Smooth muscle cell (in vitro differentiated cells): ENCODE results near the gene CDK15. TPM values are rescaled to one million over a fixed set of nuclear protein-coding genes. Genes with fewer than 3 reads are reported as not detected.

Experiments
- DNase-seq: peaks from one replicate; lab custom pipeline; 2025; ENCODE audit not compliant: unreplicated experiment; lab: John Stamatoyannopoulos, UW
- H2AFZ ChIP-seq: fragments of 200-600 bp; sonication (generic); 2 replicates; pipeline ENCODE4 v1.6.0; 2016; ENCODE audit warnings: antibody characterized with exemption, low read depth, mild to moderate bottlenecking
- H3F3A ChIP-seq: fragments of 200-600 bp; sonication (generic); 2 replicates; pipeline ENCODE4 v1.6.0; 2017; ENCODE audit warnings: antibody characterized with exemption, low read depth
- H3K27ac ChIP-seq: fragments of 200-600 bp; sonication (generic); 2 replicates; pipeline ENCODE4 v1.5.1; 2016; ENCODE audit warnings: low read depth, mild to moderate bottlenecking
- H3K27me3 ChIP-seq: fragments of 200-600 bp; sonication (generic); 2 replicates; pipeline ENCODE4 v1.6.1; 2016; ENCODE audit warnings: low read depth, mild to moderate bottlenecking
- H3K36me3 ChIP-seq: fragments of 200-600 bp; sonication (generic); 2 replicates; pipeline ENCODE4 v1.5.1; 2016; ENCODE audit warnings: low read depth
- H3K4me1 ChIP-seq: fragments of 200-600 bp; sonication (generic); 2 replicates; pipeline ENCODE4 v1.5.1; 2016; ENCODE audit warnings: low read depth
- H3K4me2 ChIP-seq: fragments of 200-600 bp; sonication (generic); 2 replicates; pipeline ENCODE4 v1.6.0; 2016; ENCODE audit warnings: mild to moderate bottlenecking
- H3K4me3 ChIP-seq: fragments of 200-600 bp; sonication (generic); 2 replicates; pipeline ENCODE4 v1.5.1; 2016; ENCODE audit warnings: mild to moderate bottlenecking
- H3K79me2 ChIP-seq: fragments of 200-600 bp; sonication (generic); 2 replicates; pipeline ENCODE4 v1.6.0; 2016; ENCODE audit warnings: low read depth, mild to moderate bottlenecking
- H3K9ac ChIP-seq: fragments of 200-600 bp; sonication (generic); 2 replicates; pipeline ENCODE4 v1.6.0; 2016; ENCODE audit warnings: low read depth
- H3K9me3 ChIP-seq: fragments of 200-600 bp; sonication (generic); replicated peaks from 2 replicates; pipeline ENCODE4 v1.5.1; 2016; ENCODE audit warnings: low read depth
- H4K20me1 ChIP-seq: fragments of 200-600 bp; sonication (generic); 2 replicates; pipeline ENCODE4 v1.6.0; 2016; ENCODE audit warnings: low read depth
- WGBS: methylation state at CpG from one replicate; pipeline ENCODE4 v1.1.7; 2016; ENCODE audit warnings: low lambda C conversion rate; 5-methylcytosine and 5-hydroxymethylcytosine counted together
- polyA plus RNA-seq: library from polyadenylated mRNA; unstranded; fragments of >200 nt; fragmentation: Nextera tagmentation; extraction: Ambion mirVana; gene quantifications from 2 replicates; pipeline ENCODE4 v1.2.1, GENCODE V29; 2016
- total RNA-seq: library from RNA; depleted of rRNA; stranded (reverse); fragments of >200 nt; gene quantifications from 2 replicates; pipeline ENCODE4 v1.2.3, GENCODE V29; 2014
- TF ChIP-seq, protein P1 (sequence below): fragments of 200-600 bp; sonication (generic); IDR thresholded peaks from 2 replicates; pipeline ENCODE4 v1.5.1; 2017; ENCODE audit warnings: borderline replicate concordance, mild to moderate bottlenecking, antibody characterized with exemption; ENCODE audit not compliant: insufficient read depth, poor library complexity, severe bottlenecking

CDK15 gene
- total and polyA plus RNA-seq, 2 experiments from 2014 or later, result 0.40 to 0.93 TPM

DNA sequence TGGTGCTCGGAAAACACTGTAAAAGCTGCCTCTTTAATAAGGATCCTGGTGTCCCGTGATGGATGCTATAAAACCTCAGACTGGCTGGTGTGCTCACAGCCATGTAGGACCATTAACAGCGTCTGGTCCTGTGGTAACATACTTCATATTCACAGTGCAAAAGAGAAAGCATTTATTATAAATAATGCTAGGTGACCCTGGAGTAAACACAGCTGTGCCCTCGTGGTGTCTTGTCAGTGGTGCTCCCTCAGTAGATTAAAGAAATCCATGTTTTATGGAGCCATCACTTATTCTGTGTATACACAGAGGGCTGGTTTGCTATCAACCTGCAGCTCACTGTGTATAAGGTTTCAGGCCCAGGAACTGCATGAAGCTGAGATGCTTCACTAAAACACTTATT, 106.9 kb downstream of the CDK15 start:
- WGBS, result 69% methylated on average over 4 of the region's 4 CpGs
- no peaks in the 10 kb centered on the region for H3K27me3 ChIP-seq
- no peak for DNase-seq

DNA sequence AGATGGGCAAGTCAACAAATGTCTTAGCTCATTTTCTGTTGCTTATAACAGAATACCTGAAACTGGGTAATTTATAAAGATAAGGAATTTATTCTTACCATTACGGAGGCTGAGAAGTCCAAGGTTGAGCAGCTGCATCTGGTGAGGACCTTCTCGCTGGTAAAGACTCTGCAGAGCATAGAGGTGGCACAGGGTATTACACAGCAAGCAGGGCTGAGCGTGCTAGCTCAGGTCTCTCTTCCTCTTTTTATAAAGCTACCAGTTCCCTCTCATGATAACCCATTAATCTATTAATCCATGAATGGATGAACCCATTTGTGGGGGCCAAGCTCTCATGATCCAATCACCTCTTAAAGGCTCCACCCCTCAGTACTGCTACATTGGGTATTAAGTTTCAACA, 109.1 kb downstream of the CDK15 start:
- no peaks in the 10 kb centered on the region for H3K36me3 ChIP-seq
- H3K4me3 ChIP-seq, result no peak overlapping the region
- no peaks in the 10 kb centered on the region for H3K79me2 ChIP-seq
- no peak overlapping the region for H3K27ac ChIP-seq
- TF ChIP-seq, protein P1, sequence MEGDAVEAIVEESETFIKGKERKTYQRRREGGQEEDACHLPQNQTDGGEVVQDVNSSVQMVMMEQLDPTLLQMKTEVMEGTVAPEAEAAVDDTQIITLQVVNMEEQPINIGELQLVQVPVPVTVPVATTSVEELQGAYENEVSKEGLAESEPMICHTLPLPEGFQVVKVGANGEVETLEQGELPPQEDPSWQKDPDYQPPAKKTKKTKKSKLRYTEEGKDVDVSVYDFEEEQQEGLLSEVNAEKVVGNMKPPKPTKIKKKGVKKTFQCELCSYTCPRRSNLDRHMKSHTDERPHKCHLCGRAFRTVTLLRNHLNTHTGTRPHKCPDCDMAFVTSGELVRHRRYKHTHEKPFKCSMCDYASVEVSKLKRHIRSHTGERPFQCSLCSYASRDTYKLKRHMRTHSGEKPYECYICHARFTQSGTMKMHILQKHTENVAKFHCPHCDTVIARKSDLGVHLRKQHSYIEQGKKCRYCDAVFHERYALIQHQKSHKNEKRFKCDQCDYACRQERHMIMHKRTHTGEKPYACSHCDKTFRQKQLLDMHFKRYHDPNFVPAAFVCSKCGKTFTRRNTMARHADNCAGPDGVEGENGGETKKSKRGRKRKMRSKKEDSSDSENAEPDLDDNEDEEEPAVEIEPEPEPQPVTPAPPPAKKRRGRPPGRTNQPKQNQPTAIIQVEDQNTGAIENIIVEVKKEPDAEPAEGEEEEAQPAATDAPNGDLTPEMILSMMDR, result no peak
- no peaks in the 10 kb centered on the region for H3K27me3 ChIP-seq
- H2AFZ ChIP-seq, result no peak overlapping the region
- no peak for DNase-seq
- WGBS, result 95% methylated on average over 3 of the region's 3 CpGs
- H3K9me3 ChIP-seq, result no peaks in the 10 kb centered on the region
- no peak overlapping the region for H3K4me2 ChIP-seq
- H3F3A ChIP-seq, result no peaks in the 10 kb centered on the region
- no peaks in the 10 kb centered on the region for H3K4me1 ChIP-seq
- no peaks in the 10 kb centered on the region for H4K20me1 ChIP-seq
- H3K9ac ChIP-seq, result no peak overlapping the region

More for the DNA sequence above, 106.9 kb downstream of the CDK15 start:
- no peaks in the 10 kb centered on the region for H3K79me2 ChIP-seq
- no peak overlapping the region for H3K9ac ChIP-seq
- no peak overlapping the region for H3K4me2 ChIP-seq
- H3K4me3 ChIP-seq, result no peak overlapping the region
- TF ChIP-seq, protein P1, result no peak
- H4K20me1 ChIP-seq, result no peaks in the 10 kb centered on the region
- no peaks in the 10 kb centered on the region for H3K36me3 ChIP-seq
- H3K4me1 ChIP-seq, result peaks cover 4% of the 10 kb centered on the region
- no peaks in the 10 kb centered on the region for H3F3A ChIP-seq
- H3K9me3 ChIP-seq, result no peaks in the 10 kb centered on the region
- no peak overlapping the region for H3K27ac ChIP-seq
- H2AFZ ChIP-seq, result no peak overlapping the region

DNA sequence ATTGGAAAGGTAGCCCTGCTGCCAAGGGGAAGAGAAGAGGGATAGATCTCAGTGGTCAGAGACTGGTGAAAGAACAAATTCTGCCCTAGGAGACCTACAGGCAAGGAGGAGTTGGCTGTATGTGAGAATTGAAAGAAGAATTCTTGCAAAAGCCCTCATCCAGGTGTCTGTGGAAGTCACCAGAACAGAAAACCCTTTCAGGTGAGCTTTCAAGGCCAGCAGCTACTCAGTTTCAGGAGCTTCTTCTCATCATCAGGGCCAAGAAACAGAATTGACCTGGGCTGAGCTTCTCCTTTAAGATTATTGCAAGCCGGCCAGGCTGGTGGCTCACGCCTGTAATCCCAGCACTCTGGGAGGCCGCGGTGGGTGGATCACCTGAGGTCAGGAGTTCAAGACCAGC, 110.2 kb downstream of the CDK15 start:
- DNase-seq, result no peak
- Histone ChIP-seq H3K27me3 (no peaks in the 10 kb centered on the region), H3K9me3 (no peaks in the 10 kb centered on the region), H2AFZ (no peak overlapping the region), H3K36me3 (no peaks in the 10 kb centered on the region), H3K4me2 (no peak overlapping the region), H3K4me3 (no peak overlapping the region), H3K27ac (no peak overlapping the region), H3K9ac (no peak overlapping the region), H3K79me2 (no peaks in the 10 kb centered on the region), H3K4me1 (no peaks in the 10 kb centered on the region), H3F3A (no peaks in the 10 kb centered on the region), H4K20me1 (no peaks in the 10 kb centered on the region)
- TF ChIP-seq, protein P1, result no peak
- WGBS, result 92% methylated on average over 4 of the region's 4 CpGs

DNA sequence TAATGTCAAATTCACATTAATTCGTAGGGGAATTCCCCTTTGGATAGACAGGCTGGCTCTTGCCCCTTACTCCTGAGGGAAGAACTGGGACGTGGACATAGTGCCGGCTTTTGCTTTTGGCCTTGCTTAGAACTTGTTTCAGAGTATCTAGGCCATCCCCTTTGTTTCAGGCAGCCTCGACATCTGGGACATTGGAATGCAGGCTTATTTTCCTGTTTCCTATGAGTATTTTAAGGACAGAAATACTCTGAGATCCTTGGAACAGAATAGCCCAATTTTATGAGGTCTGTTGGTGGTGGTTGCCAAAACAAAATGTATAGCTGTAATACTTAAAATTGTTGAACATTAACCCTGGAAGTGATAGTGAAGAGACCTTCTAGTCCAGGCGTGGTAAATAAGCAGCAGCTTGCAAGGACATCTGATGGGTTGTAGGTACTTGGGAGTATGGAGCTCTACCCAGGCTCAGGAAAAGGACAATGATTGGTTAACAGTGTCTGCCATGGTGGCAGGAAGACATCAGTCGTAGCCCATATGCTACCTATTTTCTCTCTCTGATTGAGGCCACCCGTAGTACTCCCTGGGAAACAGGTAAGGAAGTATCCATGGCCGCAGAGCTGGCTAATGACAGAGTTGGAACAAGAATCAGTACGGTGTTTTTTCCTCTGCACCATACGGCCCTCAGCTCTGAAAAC, 112.4 kb downstream of the CDK15 start:
- Histone ChIP-seq H3K4me3 (no peak overlapping the region), H3K4me2 (no peak overlapping the region), H3K9ac (no peak overlapping the region), H3K79me2 (no peaks in the 10 kb centered on the region), H3F3A (no peaks in the 10 kb centered on the region), H3K36me3 (no peaks in the 10 kb centered on the region), H3K4me1 (no peaks in the 10 kb centered on the region), H3K9me3 (no peaks in the 10 kb centered on the region), H2AFZ (no peak overlapping the region), H3K27me3 (no peaks in the 10 kb centered on the region), H4K20me1 (no peaks in the 10 kb centered on the region), H3K27ac (no peak overlapping the region)
- 89% methylated on average over 10 of the region's 10 CpGs for WGBS
- TF ChIP-seq, protein P1, result no peak
- DNase-seq, result no peak
